ENCODE results near the gene MOSPD3. TPM values are rescaled to one million over a fixed set of nuclear protein-coding genes. Genes with fewer than 3 reads are reported as not detected.

Gene MOSPD3
- total and polyA plus RNA-seq, 2 experiments from 2014 or later: 15.3 to 23.5 TPM

DNA sequence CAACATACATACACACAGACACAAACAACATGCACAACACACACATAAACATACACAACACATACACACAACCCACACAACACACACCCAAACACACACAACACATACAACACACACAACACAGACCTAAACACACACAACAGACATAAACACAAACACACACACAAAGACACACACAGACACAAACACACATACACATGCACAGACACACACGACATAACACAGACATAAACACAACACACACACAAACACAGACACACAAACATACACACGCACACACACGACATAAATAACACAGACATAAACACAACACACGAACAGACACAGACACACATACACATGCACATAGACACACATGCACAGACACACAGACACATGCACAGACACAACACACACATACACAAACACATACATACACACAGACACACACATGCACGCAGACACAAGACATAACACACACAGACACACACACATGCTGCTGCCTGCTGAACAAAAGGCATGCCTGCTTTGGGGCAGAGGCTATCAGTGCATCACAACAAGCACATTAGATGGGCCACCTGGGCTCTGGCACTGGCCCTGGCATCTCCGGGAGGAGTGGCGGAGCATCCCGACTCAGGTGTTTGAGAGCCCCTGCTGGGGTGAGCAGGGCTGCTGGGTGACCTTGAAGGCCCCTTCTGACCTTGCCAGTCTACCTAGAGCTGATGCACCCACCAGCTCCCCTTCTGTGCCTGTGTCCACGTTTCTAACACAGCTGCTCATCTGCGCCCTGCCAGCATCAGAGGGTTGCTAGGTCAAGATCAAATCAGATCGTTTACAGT is 31.7 kb upstream of the MOSPD3 start:
- no peak overlapping the region for H3K4me3 Mint-ChIP-seq
- H3K9me2 ChIP-seq (ENCODE audit: insufficient read depth): no peaks in the 10 kb centered on the region
- no peaks in the 10 kb centered on the region for H3K27me3 ChIP-seq (ENCODE audit: insufficient read depth)
- peaks cover 21% of the 10 kb centered on the region for H3K79me2 ChIP-seq (replicated peaks; ENCODE audit: insufficient read depth)
- H3K27me3 Mint-ChIP-seq (ENCODE audit: insufficient read depth, low read depth, poor library complexity): peaks cover 18% of the 10 kb centered on the region
- no peak overlapping the region for H3K4me2 ChIP-seq
- TF ChIP-seq NANOG (IDR thresholded peaks at IDR 0.05; ENCODE audit: borderline replicate concordance) (no peak), STAT1 (IDR thresholded peaks at IDR 0.05; ENCODE audit: unreplicated experiment) (no peak), JUNB (IDR thresholded peaks at IDR 0.05; ENCODE audit: unreplicated experiment) (no peak), ZNF331 (CRISPR knock-in tag; IDR thresholded peaks at IDR 0.05; ENCODE audit: low read depth) (no peak), ZNF114 (CRISPR knock-in tag; IDR thresholded peaks at IDR 0.05) (no peak), EZH2phosphoT487 (IDR thresholded peaks at IDR 0.05; ENCODE audit: unreplicated experiment) (no peak), POLR2AphosphoS5 (IDR thresholded peaks at IDR 0.05; ENCODE audit: low read depth) (no peak), CREB1 (CRISPR knock-in tag; IDR thresholded peaks at IDR 0.05; ENCODE audit: low read depth) (no peak), EZH2 (IDR thresholded peaks at IDR 0.05; ENCODE audit: low read depth, unreplicated experiment) (no peak)
- TF ChIP-seq, protein P1, sequence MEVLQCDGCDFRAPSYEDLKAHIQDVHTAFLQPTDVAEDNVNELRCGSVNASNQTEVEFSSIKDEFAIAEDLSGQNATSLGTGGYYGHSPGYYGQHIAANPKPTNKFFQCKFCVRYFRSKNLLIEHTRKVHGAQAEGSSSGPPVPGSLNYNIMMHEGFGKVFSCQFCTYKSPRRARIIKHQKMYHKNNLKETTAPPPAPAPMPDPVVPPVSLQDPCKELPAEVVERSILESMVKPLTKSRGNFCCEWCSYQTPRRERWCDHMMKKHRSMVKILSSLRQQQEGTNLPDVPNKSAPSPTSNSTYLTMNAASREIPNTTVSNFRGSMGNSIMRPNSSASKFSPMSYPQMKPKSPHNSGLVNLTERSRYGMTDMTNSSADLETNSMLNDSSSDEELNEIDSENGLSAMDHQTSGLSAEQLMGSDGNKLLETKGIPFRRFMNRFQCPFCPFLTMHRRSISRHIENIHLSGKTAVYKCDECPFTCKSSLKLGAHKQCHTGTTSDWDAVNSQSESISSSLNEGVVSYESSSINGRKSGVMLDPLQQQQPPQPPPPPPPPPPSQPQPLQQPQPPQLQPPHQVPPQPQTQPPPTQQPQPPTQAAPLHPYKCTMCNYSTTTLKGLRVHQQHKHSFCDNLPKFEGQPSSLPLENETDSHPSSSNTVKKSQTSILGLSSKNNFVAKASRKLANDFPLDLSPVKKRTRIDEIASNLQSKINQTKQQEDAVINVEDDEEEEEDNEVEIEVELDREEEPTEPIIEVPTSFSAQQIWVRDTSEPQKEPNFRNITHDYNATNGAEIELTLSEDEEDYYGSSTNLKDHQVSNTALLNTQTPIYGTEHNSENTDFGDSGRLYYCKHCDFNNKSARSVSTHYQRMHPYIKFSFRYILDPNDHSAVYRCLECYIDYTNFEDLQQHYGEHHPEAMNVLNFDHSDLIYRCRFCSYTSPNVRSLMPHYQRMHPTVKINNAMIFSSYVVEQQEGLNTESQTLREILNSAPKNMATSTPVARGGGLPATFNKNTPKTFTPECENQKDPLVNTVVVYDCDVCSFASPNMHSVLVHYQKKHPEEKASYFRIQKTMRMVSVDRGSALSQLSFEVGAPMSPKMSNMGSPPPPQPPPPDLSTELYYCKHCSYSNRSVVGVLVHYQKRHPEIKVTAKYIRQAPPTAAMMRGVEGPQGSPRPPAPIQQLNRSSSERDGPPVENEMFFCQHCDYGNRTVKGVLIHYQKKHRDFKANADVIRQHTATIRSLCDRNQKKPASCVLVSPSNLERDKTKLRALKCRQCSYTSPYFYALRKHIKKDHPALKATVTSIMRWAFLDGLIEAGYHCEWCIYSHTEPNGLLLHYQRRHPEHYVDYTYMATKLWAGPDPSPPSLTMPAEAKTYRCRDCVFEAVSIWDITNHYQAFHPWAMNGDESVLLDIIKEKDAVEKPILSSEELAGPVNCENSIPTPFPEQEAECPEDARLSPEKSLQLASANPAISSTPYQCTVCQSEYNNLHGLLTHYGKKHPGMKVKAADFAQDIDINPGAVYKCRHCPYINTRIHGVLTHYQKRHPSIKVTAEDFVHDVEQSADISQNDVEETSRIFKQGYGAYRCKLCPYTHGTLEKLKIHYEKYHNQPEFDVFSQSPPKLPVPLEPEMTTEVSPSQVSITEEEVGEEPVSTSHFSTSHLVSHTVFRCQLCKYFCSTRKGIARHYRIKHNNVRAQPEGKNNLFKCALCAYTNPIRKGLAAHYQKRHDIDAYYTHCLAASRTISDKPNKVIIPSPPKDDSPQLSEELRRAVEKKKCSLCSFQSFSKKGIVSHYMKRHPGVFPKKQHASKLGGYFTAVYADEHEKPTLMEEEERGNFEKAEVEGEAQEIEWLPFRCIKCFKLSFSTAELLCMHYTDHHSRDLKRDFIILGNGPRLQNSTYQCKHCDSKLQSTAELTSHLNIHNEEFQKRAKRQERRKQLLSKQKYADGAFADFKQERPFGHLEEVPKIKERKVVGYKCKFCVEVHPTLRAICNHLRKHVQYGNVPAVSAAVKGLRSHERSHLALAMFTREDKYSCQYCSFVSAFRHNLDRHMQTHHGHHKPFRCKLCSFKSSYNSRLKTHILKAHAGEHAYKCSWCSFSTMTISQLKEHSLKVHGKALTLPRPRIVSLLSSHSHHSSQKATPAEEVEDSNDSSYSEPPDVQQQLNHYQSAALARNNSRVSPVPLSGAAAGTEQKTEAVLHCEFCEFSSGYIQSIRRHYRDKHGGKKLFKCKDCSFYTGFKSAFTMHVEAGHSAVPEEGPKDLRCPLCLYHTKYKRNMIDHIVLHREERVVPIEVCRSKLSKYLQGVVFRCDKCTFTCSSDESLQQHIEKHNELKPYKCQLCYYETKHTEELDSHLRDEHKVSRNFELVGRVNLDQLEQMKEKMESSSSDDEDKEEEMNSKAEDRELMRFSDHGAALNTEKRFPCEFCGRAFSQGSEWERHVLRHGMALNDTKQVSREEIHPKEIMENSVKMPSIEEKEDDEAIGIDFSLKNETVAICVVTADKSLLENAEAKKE (CRISPR knock-in tag; IDR thresholded peaks at IDR 0.05): no peak
- TF ChIP-seq, protein P2, sequence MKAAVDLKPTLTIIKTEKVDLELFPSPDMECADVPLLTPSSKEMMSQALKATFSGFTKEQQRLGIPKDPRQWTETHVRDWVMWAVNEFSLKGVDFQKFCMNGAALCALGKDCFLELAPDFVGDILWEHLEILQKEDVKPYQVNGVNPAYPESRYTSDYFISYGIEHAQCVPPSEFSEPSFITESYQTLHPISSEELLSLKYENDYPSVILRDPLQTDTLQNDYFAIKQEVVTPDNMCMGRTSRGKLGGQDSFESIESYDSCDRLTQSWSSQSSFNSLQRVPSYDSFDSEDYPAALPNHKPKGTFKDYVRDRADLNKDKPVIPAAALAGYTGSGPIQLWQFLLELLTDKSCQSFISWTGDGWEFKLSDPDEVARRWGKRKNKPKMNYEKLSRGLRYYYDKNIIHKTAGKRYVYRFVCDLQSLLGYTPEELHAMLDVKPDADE (IDR thresholded peaks at IDR 0.05): no peak
- TF ChIP-seq, protein P3, sequence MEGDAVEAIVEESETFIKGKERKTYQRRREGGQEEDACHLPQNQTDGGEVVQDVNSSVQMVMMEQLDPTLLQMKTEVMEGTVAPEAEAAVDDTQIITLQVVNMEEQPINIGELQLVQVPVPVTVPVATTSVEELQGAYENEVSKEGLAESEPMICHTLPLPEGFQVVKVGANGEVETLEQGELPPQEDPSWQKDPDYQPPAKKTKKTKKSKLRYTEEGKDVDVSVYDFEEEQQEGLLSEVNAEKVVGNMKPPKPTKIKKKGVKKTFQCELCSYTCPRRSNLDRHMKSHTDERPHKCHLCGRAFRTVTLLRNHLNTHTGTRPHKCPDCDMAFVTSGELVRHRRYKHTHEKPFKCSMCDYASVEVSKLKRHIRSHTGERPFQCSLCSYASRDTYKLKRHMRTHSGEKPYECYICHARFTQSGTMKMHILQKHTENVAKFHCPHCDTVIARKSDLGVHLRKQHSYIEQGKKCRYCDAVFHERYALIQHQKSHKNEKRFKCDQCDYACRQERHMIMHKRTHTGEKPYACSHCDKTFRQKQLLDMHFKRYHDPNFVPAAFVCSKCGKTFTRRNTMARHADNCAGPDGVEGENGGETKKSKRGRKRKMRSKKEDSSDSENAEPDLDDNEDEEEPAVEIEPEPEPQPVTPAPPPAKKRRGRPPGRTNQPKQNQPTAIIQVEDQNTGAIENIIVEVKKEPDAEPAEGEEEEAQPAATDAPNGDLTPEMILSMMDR (conservative IDR thresholded peaks at IDR 0.05; ENCODE audit: low read depth in 2 of 2): no peak
- TF ChIP-seq, protein P4, sequence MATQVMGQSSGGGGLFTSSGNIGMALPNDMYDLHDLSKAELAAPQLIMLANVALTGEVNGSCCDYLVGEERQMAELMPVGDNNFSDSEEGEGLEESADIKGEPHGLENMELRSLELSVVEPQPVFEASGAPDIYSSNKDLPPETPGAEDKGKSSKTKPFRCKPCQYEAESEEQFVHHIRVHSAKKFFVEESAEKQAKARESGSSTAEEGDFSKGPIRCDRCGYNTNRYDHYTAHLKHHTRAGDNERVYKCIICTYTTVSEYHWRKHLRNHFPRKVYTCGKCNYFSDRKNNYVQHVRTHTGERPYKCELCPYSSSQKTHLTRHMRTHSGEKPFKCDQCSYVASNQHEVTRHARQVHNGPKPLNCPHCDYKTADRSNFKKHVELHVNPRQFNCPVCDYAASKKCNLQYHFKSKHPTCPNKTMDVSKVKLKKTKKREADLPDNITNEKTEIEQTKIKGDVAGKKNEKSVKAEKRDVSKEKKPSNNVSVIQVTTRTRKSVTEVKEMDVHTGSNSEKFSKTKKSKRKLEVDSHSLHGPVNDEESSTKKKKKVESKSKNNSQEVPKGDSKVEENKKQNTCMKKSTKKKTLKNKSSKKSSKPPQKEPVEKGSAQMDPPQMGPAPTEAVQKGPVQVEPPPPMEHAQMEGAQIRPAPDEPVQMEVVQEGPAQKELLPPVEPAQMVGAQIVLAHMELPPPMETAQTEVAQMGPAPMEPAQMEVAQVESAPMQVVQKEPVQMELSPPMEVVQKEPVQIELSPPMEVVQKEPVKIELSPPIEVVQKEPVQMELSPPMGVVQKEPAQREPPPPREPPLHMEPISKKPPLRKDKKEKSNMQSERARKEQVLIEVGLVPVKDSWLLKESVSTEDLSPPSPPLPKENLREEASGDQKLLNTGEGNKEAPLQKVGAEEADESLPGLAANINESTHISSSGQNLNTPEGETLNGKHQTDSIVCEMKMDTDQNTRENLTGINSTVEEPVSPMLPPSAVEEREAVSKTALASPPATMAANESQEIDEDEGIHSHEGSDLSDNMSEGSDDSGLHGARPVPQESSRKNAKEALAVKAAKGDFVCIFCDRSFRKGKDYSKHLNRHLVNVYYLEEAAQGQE (IDR thresholded peaks at IDR 0.05; ENCODE audit: unreplicated experiment): no peak
- H3K36me3 ChIP-seq (ENCODE audit: insufficient read depth): peaks cover 9% of the 10 kb centered on the region; the same call in 1 of the 2 replicates
- H3K4me1 ChIP-seq (ENCODE audit: insufficient read depth): peaks cover 17% of the 10 kb centered on the region
- ATAC-seq: no peak
- peaks cover 23% of the 10 kb centered on the region for H3F3A ChIP-seq (replicated peaks; ENCODE audit: low read depth)
- no peak for DNase-seq (ENCODE audit: low spot score)
- peaks cover 23% of the 10 kb centered on the region for H3K4me1 Mint-ChIP-seq
- peaks cover 9% of the 10 kb centered on the region for H3K36me3 Mint-ChIP-seq (ENCODE audit: low read depth)
- peaks cover 8% of the 10 kb centered on the region; the same call in 1 of the 2 replicates for H4K20me1 ChIP-seq (replicated peaks; ENCODE audit: insufficient read depth)
- H3K27ac ChIP-seq (ENCODE audit: low read depth): no peak overlapping the region
- H3K4me3 ChIP-seq: no peak overlapping the region
- no peaks in the 10 kb centered on the region for H3K9me3 Mint-ChIP-seq
- H2AFZ ChIP-seq: no peak overlapping the region
- no peak overlapping the region for H3K27ac Mint-ChIP-seq

Data from GM23338 (cell line).